NCI-H1694 treated with DMSO at 0.1 percent for 48 hours (cell line): ENCODE data around the gene DMAC2.
"Not testable (repeated sequence)": the region's sequence is repeated elsewhere in the genome, so short reads cannot be mapped to it uniquely, and the experiment has no call there.

Experiments
- DNase-seq: peaks from one replicate; lab custom pipeline; 2025; lab: John Stamatoyannopoulos, UW

Gene DMAC2

GRCh38 chr19:41398598-41398997, 41.1 kb downstream of the DMAC2 start:
- DNase-seq, result no peak

- DNase-seq, result no peak
Measured at GRCh38 chr19:41398050-41398418, 41.7 kb downstream of the DMAC2 start.

GRCh38 chr19:41397086-41398049, 42.3 kb downstream of the DMAC2 start, which contains the start of the genes BCKDHA and EXOSC5:
BCKDHA (plus strand) TSS chr19:41397818; CDS start chr19:41397828, 10 bp downstream.
EXOSC5 (minus strand) TSS chr19:41397359; CDS start chr19:41397328, 31 bp downstream.
- peak; percentile 99 for DNase-seq

GRCh38 chr19:41395355-41395754, 44.4 kb downstream of the DMAC2 start:
- DNase-seq, result no peak

- no peak for DNase-seq
Measured at GRCh38 chr19:41392775-41393174, 46.9 kb downstream of the DMAC2 start.

- no peak for DNase-seq
Measured at GRCh38 chr19:41391618-41392017, 48.1 kb downstream of the DMAC2 start.

GRCh38 chr19:41386442-41386841, 53.3 kb downstream of the DMAC2 start:
- no peak for DNase-seq

- DNase-seq, result no peak
Measured at GRCh38 chr19:41384351-41384750, 55.4 kb downstream of the DMAC2 start.

- not testable (repeated sequence) for DNase-seq
Measured at GRCh38 chr19:41381536-41381935, 58.2 kb downstream of the DMAC2 start.
